Pancreas (tissue), 10 donors: ENCODE results near the gene COX7A1. TPM values are rescaled to one million over a fixed set of nuclear protein-coding genes. Genes with fewer than 3 reads are reported as not detected.
"Not testable (repeated sequence)": the region's sequence is repeated elsewhere in the genome, so short reads cannot be mapped to it uniquely, and the experiment has no call there.

Source experiments
- ATAC-seq, 4 donors: fragments of 200-7000 bp; cut with Tn5 transposase; one replicate each; pipeline versions ENCODE4 v1.8.0 to v1.9.1; 2020; ENCODE audit warnings: mild to moderate bottlenecking in 4 of 4, moderate library complexity in 4 of 4
- DNase-seq, 6 donors: peaks; one replicate each; pipeline ENCODE4 v3.0.0-alpha.2; 2020
- FAIRE-seq: peaks from 2 replicates; lab custom pipeline; 2012; peaks lifted over from hg19 to GRCh38; lab: Jason Lieb, UNC
- H3K27ac ChIP-seq, 4 donors: fragments of 200-600 bp; sonication (generic); 1 replicate in 3 of 4; 2 replicates in 1 of 4; pipeline versions ENCODE4 v1.5.0 to v1.8.0; 2020
- H3K27me3 ChIP-seq, 4 donors: fragments of 200-600 bp; one replicate each; pipeline ENCODE4 v1.8.0; 2021
- H3K36me3 ChIP-seq, 3 donors: fragments of 200-600 bp; sonication (generic) in 1 of 3; one replicate each; pipeline versions ENCODE4 v1.5.0 to v1.8.0; 2020 to 2021
- H3K4me1 ChIP-seq, 3 donors: fragments of 200-600 bp; one replicate each; pipeline ENCODE4 v1.8.0; 2021
- H3K4me3 ChIP-seq, 4 donors: fragments of 200-600 bp; sonication (generic) in 2 of 4; one replicate each; pipeline versions ENCODE4 v1.5.0 to v1.8.0; 2020 to 2021
- H3K9me3 ChIP-seq, 4 donors: fragments of 200-600 bp; one replicate each; pipeline ENCODE4 v1.8.0; 2021
- WGBS, 2 donors: extraction: QIAGEN DNeasy Blood & Tissue Kit; methylation state at CpG; one replicate each; pipeline ENCODE4 v1.1.7; 2013; 5-methylcytosine and 5-hydroxymethylcytosine counted together
- intact Hi-C, 3 donors: fragments of 100-400 bp; cut with DNase I; formaldehyde crosslinking; loops; one replicate each; pipeline versions ENCODE4 v1.11.1 to v1.14.2; 2022
- polyA plus RNA-seq, 2 donors: library from polyadenylated mRNA; stranded (reverse); fragments of 200-250 nt; gene quantifications; one replicate each; pipeline ENCODE4 v1.2.3, GENCODE V29; 2013
- total RNA-seq, 6 donors: library from RNA; stranded (reverse); fragmentation: NEBNext Ultra II Directional in 4 of 6; extraction: Animal tissue kit (Norgen Biotek cat#: 25700) in 4 of 6; gene quantifications; one replicate each; pipeline versions ENCODE4 v1.2.1 to v1.2.4, GENCODE V29; 2021 to 2023
- TF ChIP-seq, protein P1 (sequence below), 4 donors: fragments of 200-600 bp; sonication (generic) in 3 of 4; IDR thresholded peaks; one replicate each; pipeline versions ENCODE4 v1.5.0 to v1.8.0; 2021; ENCODE audit warnings: antibody characterized with exemption in 4 of 4
- donor health status: healthy with polysubstance abuse.
- donor health status: DM: no; HTN: no; CAD: no; lungs with moderate emphysema.
- donor health status: DM: no; HTN: no; CAD: no.
- donor health status: control.
- donor health status: control.
- donor health status: Bipolar disorder and iron deficiency.
- donor health status: DM: yes; HTN: yes; CAD: no.
- donor health status: DM: no; HTN: no; CAD: no.
- donor health status: DM: no; HTN: no; CAD: no.
- donor health status: DM: yes; HTN: yes; CAD: no.

Gene COX7A1
- total RNA-seq (10 to 100 TPM in 5 of 6 donors, 1 to 10 TPM in 1; 4.1 to 25.3 (median 15.1) TPM), polyA plus RNA-seq (10 to 100 TPM; 13.6 to 31.0 TPM)

DNA sequence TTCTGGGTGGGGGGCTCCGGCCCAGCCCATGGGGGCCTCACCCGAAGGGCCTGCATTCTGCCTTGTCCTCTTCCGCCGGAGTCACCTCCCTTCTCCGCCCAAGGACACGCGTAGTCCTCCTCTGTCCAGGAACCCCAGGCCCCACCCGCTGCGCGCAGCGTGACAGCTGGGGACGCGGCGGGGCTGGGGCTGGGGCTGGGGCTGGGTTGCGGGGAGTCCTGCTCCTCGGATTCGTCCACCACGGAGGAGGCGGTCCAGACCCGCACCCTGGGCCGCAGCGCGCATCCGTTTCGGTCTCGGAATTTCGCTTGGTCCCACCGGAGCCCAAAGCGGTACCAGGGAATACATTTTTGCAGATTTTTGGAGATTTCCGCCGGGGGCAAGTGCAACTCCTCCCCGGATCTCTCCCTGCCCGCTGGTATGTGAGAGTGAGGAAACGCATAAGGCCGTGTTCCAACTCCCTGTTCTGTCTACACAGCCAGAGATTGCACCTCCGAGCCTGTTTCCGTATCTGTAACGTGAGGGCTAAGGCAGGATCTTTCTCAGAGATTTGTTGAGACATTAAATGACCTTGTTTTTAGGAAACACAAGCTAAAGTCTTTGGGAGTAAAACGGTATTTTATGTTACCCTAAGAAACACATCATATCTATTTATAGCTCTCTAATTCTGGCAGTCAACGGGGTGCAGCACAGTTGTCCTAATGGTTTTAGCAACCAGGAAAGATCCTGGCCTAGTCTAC is at the start of gene COX7A1:
Gene COX7A1, minus strand, starts transcription at position 96 of the 740 bp plus-strand sequence. Its CDS starts 40 bp downstream, at position 56.
- peak in 4 of 6 donors; percentile 29 to 66 (median 46) for DNase-seq
- no peaks in the 10 kb centered on the region for H3K27me3 ChIP-seq
- peak within 1 kb of the TSS; percentile 45 to 73 (median 60) for H3K27ac ChIP-seq
- H3K36me3 ChIP-seq = peaks cover 0 to 15% (median 3%) of the 10 kb centered on the region in 3 donors
- FAIRE-seq = no peak
- WGBS, 2 donors = 38 to 78% methylated on average over 40 of the region's 40 CpGs
- H3K4me3 ChIP-seq = peak within 1 kb of the TSS; percentile 14 to 40 (median 28)
- H3K4me1 ChIP-seq = no peaks in the 10 kb centered on the region
- TF ChIP-seq, protein P1, sequence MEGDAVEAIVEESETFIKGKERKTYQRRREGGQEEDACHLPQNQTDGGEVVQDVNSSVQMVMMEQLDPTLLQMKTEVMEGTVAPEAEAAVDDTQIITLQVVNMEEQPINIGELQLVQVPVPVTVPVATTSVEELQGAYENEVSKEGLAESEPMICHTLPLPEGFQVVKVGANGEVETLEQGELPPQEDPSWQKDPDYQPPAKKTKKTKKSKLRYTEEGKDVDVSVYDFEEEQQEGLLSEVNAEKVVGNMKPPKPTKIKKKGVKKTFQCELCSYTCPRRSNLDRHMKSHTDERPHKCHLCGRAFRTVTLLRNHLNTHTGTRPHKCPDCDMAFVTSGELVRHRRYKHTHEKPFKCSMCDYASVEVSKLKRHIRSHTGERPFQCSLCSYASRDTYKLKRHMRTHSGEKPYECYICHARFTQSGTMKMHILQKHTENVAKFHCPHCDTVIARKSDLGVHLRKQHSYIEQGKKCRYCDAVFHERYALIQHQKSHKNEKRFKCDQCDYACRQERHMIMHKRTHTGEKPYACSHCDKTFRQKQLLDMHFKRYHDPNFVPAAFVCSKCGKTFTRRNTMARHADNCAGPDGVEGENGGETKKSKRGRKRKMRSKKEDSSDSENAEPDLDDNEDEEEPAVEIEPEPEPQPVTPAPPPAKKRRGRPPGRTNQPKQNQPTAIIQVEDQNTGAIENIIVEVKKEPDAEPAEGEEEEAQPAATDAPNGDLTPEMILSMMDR (IDR thresholded peaks at IDR 0.05) = no peak
- no peaks in the 10 kb centered on the region for H3K9me3 ChIP-seq
- peak; percentile 23 to 85 (median 78) for ATAC-seq
- intact Hi-C loops = no loop called here

DNA sequence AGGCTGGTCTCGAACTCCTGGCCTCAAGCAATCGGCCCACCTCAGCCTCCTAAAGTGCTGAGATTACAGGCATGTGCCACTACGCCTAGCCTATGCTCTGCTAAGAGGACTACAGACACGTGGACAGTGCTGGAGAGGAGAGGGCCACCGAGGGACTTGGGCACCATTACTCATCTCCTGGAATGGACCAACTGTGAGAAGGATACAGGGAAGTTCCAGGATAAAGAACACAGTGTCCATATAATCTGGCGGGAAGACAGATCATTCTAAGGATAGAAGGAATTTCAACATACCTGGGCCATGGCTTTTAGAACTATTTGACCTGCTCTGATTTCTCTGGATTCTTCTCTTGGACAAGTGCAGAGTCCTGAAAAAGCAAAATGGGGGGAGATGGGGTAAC is 49.4 kb upstream of the COX7A1 start:
- intact Hi-C loops = no loop called here
- no peak overlapping the region for H3K4me3 ChIP-seq
- no peak for DNase-seq
- H3K9me3 ChIP-seq = no peaks in the 10 kb centered on the region
- no peaks in the 10 kb centered on the region for H3K27me3 ChIP-seq
- FAIRE-seq = no peak
- H3K36me3 ChIP-seq = no peaks in the 10 kb centered on the region
- H3K4me1 ChIP-seq = no peaks in the 10 kb centered on the region
- no peak overlapping the region for H3K27ac ChIP-seq
- 89 to 93% methylated on average over 6 of the region's 6 CpGs for WGBS, 2 donors
- TF ChIP-seq, protein P1 (IDR thresholded peaks at IDR 0.05) = no peak
- no peak for ATAC-seq

DNA sequence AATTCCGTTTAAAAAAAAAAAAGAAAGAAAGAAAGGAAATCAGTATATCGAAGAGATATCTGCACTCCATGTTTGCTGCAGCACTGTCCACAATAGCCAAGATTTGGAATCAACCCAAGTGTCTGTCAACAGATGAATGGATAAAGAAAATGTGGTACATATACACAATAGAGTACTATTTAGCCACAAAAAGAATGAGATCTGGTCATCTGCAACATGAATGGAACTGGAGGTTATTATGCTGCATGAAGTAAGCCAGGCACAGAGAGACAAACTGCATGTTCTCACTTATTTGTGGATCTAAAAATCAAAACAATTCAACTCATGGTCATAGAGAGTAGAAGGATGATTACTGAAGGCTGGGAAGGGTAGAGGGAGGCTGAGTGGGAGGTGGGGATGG is 45.9 kb upstream of the COX7A1 start:
- Histone ChIP-seq H3K9me3 (no peaks in the 10 kb centered on the region), H3K4me3 (no peak overlapping the region), H3K4me1 (no peaks in the 10 kb centered on the region), H3K36me3 (peaks cover 0 to 14% (median 0%) of the 10 kb centered on the region in 3 donors), H3K27me3 (no peaks in the 10 kb centered on the region), H3K27ac (no peak overlapping the region)
- TF ChIP-seq, protein P1 (IDR thresholded peaks at IDR 0.05) = no peak
- intact Hi-C loops = no loop called here
- FAIRE-seq (no peak), ATAC-seq (no peak), DNase-seq (no peak)
- WGBS, 2 donors = 90% methylated on average over 2 of the region's 2 CpGs

DNA sequence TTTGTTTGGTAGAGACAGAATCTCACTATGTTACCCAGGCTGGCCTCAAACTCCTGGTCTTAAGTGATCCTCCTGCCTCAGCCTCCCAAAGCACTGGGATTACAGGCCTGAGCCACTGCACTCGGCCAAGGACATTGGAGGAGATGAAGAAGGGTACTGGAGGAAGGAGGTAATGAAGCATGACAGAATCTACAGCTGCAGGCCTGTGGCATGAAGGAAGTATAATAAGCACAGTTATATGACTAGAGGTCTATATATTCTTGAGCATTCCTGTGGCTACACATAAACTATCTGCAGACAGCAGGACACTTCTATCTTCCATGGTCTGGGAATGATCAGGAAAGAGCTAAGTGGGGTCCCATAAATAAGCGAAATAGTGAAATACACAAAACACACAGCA is 44.0 kb upstream of the COX7A1 start:
- Histone ChIP-seq H3K27me3 (no peaks in the 10 kb centered on the region), H3K4me1 (no peaks in the 10 kb centered on the region), H3K9me3 (no peaks in the 10 kb centered on the region), H3K27ac (no peak overlapping the region), H3K36me3 (peaks cover 0 to 14% (median 0%) of the 10 kb centered on the region in 3 donors), H3K4me3 (no peak overlapping the region)
- TF ChIP-seq, protein P1 (IDR thresholded peaks at IDR 0.05) = no peak
- WGBS, 2 donors = 94% methylated on average over 2 of the region's 2 CpGs
- intact Hi-C loops = no loop called here
- FAIRE-seq (no peak), ATAC-seq (no peak), DNase-seq (no peak)

DNA sequence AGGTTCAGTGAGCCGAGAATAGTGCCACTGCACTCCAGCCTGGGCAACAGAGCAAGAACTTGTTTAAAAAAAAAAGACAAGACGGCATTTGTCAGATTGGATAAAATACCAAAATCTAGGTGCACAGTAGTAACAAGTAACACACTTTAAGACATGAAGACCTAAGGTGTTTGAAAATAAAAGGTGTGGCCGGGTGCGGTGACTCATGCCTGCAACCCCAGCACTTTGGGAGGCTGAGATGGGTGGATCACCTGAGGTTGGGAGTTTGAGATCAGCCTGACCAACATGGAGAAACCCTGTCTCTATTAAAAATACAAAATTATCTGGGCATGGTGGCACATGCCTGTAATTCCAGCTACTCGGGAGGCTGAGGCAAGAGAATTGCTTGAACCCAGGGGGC is 34.5 kb upstream of the COX7A1 start:
- H3K36me3 ChIP-seq, H3K27me3 ChIP-seq, H3K9me3 ChIP-seq, FAIRE-seq, DNase-seq, intact Hi-C loops, H3K27ac ChIP-seq, H3K4me3 ChIP-seq, ATAC-seq, H3K4me1 ChIP-seq: not testable (repeated sequence)
- WGBS, 2 donors = 90 to 92% methylated on average over 5 of the region's 5 CpGs
